Suppressor macrophage (primary cell): ENCODE measurements around the gene NRAP.

ENCODE experiments used
- DNase-seq, 4 experiments: peaks; one replicate each; pipeline ENCODE4 v3.0.0-alpha.2; 2020 to 2022
- total RNA-seq, 17 experiments: gene quantifications; one replicate each; lab custom pipeline; 2026; ENCODE audit warnings: mixed read lengths in 6 of 17, inconsistent platforms in 3 of 17; lab: John Stamatoyannopoulos, UW

Gene NRAP, protein sequence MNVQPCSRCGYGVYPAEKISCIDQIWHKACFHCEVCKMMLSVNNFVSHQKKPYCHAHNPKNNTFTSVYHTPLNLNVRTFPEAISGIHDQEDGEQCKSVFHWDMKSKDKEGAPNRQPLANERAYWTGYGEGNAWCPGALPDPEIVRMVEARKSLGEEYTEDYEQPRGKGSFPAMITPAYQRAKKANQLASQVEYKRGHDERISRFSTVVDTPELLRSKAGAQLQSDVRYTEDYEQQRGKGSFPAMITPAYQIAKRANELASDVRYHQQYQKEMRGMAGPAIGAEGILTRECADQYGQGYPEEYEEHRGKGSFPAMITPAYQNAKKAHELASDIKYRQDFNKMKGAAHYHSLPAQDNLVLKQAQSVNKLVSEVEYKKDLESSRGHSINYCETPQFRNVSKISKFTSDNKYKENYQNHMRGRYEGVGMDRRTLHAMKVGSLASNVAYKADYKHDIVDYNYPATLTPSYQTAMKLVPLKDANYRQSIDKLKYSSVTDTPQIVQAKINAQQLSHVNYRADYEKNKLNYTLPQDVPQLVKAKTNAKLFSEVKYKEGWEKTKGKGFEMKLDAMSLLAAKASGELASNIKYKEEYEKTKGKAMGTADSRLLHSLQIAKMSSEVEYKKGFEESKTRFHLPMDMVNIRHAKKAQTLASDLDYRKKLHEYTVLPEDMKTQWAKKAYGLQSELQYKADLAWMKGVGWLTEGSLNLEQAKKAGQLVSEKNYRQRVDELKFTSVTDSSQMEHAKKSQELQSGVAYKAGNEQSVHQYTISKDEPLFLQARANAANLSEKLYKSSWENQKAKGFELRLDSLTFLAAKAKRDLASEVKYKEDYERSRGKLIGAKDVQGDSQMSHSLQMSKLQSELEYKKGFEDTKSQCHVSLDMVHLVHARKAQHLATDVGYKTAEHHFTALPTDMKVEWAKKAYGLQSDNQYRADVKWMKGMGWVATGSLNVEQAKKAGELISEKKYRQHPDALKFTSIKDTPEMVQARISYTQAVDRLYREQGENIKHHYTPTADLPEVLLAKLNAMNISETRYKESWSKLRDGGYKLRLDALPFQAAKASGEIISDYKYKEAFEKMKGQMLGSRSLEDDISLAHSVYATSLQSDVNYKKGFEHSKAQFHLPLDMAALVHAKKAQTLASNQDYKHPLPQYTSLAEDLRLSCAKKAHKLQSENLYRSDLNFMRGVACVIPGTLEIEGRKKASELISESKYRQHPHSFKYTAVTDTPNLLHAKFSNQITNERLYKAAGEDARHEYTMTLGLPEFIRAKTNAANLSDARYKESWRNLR (N-terminal part only)
- 0 to 3.9 (median 0.05) reads per million in 17 experiments for total RNA-seq

DNA sequence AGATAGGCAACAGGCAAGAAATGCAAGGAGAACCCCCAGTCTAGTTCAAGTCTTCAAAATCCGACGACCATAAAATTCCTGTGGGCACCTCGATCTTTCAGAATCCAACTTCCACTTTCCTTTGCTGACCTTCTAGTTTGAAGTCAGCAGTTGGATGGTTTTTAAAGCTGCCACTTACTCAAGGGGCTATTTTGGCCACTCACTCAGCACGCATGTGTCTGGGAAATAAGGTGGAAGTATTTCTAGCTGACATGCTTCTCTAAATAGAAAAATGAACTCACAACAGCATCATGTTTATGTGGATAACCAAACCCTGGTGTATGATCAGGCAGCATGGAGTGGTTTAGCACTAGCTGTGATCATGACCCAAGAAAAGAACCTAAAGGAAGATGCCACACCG lies at the start of gene NRAP:
Gene NRAP (minus strand): TSS at position 134 of the 400 bp plus-strand sequence. CDS start 159 bp downstream, outside the sequence.
- DNase-seq = no peak

DNA sequence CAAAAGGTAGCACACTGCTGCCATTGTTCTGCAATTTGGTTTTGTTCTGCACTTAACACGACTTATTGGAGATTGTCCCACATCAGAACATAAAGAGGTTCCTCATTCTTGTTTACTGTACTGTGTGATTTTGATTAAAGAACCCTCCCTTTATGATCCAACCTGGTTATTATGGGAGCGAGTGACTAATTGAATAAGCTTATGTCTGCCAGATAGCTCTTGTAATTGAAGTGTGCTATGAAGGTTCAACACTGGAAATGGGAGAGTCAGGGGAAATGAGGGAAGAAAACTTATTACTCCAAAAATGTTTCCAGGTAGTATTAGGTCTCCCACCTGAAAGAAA lies 49.8 kb upstream of the NRAP start:
- no peak for DNase-seq

DNA sequence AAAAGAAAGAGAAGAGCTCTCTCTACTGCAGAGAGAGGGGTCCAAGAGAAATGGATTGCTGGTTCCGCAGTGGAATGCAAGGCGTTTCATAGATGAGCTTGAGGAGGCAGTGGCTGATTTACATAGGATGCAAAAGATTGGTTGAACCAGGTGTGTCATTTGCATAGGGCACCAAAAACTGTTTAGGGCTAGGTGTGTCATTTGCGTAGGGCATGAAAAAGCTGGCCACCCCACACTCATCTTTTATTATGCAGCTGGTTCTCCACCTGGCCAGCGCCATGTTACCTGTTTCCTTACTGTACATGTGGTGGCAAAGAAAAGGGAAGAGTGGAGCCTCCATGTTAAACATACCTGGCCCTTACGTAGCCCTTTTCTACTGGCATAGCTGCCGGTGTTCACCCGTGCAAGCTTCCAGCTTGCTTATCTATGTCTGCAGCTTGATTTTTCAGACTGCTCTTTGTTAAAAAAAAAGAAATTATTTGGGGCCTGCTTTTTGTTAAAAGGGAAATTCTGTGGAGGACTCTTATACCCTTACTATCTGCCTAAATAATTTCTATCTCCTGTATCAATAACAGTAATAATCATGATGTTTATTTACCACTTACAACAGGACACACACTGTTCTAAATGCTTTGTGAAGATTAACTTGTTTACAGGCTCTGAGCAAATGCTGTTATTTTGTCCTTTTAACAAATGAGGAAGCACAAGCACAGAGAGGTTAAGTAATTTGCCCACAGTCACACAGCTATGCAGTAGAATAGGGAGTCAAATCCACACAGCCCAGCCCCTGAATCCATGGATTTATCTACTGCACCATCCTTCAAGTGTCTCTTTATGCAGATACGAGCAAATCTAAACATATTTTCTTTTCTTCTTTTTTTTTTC lies 49.2 kb upstream of the NRAP start:
- no peak for DNase-seq

DNA sequence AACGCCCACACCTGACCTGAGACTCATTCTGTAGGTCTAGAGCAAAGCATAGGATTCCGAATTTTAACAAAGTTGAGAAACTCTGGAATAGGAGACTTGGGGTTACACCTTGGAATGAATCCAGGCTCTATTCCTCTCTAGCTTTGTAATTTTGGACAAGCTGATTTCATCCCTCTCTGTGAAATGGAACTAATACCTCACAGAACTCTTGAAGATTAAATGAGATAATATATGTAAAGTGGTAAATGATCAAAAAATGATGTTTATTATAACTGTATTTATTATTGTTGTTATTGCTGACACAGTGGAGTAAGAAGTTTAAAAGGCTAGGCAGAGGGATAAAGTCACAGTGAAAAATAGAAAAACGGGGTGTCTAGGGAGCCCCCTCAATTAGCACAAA lies 48.2 kb upstream of the NRAP start:
- no peak for DNase-seq

DNA sequence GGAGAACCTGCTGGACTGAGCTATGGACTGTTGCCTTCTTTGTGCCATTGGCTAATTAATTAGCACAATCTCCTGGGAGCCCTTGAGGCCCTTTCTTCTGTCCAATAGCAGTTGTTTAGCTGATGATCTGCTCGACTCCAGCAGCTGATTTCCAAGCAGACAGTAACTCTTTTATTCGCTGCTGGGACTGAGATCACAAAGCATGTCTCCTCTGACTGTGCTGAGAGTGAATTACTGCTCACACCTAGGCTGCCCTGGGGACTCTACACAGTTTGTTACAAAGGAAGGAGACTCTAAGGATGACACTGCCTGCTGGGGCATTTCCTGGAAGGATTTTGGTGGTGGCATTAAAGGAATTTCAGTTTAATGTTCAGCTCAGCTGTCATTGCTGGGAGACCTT lies 47.3 kb upstream of the NRAP start:
- no peak for DNase-seq

DNA sequence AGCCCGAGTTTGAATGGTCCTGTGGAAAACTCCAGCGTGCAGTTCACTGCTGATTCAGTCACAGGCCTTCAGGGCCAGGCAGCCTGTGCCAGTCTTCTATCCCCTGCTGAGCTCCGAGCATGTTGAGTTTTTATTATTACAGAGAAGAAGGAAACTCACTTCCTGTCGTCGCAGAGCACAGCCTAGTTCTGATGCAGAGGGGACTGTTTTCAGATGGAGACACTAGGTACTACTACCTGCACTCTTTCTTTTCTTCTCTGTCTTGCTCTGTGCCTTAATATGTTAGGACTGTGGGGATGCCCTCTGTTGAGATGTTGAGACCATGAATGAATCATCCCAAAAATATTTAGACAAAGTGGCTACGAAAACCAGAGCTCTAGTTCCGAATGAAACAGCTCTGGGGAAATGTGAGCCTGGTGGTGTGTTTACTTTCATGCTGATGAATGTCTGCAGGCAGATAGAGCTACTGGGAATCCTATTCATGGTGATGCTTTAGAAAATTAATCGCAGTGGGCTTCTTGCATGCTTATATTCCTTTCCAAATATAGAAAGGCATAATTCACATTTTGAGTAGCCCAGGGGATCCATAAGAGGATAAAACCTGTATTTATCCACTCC lies 45.5 kb upstream of the NRAP start:
- no peak for DNase-seq

DNA sequence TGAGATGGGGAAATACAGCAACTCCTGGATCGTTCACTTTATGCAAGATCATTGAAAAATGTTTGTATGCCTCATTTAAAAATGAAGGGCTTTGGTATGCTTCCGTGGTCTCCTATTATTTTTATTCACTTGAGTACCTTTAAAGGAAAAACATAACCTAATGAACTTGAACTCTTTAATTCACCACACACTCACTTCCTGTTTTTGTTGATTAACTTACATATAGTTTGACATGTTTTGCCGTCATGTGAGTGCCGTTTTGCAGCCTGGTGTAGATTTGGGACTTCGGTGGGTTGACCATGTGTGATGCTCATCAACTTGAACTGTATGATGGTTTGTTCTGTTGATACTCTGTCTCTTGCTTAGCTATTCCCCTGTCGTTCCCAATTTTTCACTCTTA lies 44.8 kb upstream of the NRAP start:
- DNase-seq = no peak

DNA sequence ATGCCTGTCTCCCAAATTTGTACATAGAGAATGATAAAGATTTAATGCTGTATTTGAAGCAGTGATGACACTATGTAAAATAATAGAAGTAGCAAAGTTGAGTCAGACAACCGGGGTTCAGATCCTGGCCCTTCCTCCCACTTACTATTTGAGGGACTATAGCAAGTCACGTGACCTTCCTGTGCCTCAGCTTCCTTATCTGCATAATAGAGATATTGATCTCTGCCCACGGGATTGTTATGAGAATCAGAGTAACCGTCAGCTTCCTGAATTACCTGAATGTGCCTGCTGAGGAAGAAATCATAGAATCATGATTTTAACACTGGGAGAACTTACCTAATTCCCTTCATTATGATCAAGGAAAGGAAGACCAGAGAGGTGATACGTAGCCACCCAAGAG lies 42.8 kb upstream of the NRAP start:
- no peak for DNase-seq

DNA sequence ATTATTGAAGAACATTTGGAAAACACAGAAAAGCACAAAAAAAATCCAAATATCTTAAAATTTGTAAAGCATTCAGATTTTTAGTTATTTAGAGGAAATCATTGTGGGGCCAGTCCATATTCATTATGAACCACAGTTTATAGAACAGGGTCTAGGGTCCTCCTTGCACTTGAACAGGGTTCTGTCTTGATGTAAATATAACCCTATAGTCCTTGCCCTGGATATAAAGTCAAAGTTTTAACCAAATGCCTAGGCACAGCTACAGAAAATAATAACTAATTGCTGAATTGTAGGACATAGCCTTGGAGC lies 41.5 kb upstream of the NRAP start:
- DNase-seq = no peak

DNA sequence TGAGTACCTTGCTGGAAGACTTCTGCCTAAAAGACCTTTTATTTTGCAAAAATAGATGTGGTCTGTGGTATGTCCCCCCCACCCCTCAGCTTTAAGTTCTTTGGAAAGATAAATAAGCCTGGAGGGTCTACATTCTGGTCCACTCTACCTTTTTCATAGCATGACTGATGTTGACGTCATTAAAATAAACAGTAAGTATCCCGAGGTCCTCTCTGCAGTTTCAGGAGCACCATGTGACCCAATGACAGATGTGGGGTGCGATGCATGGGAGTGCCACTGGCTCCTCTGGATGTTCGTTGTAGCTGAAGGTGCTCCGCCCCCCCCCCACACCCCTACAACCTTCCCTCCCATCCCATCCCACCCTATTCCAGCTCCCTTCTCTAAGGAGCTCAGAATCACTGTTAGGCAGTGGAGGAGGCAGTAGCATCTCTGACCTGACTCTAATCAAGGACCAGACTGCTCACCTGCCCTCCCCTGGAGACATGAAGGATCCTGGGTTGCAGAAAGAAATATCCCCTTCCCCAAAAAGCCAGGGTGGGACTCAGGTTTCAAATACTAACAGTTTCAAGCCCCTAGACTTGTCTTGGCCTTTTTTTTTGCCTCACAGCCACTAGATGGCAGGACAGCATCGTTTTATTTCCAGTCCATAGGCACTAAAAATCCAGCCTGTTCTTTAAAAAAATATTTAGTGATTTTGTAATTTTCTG lies 40.9 kb upstream of the NRAP start:
- DNase-seq = peak; percentile 40 to 54 (median 45)

DNA sequence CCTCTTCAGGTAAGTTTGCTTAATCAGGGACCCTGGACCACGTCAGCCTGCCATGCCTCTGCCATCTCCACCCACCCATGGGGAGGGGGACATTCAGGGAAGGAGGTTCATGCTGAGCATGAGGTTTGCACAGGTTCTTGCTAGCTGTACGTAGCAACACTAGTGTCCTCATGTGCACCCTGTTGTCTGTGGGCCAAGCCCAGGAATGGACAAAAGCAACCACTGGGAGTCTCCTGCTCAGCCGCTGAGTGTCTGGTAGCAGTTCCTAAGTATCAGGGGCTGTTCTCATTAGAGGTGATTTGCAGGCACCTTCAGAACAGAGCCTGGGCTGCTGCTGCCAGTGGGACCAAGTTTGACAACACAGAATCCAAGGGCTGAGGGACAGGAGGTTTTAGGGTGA lies 33.8 kb upstream of the NRAP start:
- no peak for DNase-seq

DNA sequence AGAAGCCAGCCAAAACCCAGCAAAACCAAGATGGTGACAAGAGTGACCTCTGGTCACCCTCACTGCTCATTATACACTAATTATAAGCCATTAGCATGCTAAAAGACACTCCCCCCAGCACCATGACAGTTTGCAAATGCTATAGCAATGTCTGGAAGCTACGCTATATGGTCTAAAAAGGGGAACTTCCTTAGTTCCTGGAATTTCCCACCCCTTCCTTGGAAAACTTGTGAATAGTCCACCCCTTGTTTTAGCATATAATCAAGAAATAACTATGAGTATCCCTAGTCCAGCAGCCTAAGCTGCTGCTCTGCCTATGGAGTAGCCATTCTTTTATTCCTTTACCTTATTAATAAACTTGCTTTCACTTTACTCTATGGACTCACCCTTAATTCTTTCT lies 31.9 kb upstream of the NRAP start:
- DNase-seq = no peak

DNA sequence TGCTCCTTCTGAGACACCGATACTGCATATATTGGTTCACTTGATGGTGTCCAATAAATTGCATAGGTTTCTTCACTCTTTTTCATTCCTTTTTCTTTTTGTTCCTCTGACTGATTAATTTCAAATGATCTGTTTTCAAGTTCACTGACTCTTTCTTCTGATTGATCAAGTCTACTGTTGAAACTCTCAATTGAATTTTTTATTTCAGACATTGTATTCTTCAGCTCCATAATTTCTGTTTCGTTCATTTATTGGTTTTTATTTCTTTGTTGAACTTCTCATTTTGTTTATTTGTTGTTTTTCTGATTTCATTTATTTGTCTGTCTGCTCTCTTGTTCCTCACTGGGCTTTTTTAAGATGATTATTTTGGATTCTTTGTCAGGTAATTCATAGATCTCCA lies 29.5 kb upstream of the NRAP start:
- DNase-seq = no peak

DNA sequence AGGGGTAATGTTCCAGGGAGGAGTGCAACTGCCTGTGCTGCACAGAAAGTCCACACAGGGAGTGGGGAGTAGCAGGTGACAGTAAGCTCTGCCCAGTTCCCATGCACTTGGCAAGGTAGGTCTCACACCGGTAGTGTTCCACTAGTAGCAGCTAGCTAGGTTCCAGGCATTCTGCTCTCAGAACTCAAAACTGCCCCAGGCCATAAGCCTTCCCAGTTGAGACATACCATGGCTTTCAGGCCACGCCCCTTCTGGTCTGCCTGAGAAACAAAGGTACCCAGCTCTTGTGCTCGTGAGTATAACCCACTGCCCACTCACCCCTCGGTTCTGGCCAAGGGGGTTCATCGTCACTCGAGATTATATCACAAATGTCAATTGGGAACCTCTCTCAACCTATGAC lies 28.4 kb upstream of the NRAP start:
- no peak for DNase-seq

DNA sequence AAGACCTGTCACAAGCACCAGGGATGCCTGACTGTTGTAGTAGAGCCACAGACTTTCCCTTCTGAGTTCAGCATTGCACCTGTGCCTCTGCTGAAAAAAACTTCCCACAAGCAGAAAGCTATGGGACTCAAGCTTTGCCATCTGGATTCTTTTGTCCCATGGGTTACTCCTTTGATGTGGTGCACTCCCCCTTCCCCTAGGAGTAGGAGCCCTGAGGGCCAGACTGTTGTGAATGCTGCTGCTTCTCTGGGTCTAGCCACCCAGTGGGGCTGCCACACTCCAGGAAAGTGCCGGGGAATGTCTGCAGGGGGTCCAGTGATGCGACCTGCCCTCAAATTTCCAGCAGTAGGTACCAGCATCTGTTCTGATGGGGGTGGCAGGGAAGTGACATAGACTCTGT lies 27.5 kb upstream of the NRAP start:
- DNase-seq = no peak

DNA sequence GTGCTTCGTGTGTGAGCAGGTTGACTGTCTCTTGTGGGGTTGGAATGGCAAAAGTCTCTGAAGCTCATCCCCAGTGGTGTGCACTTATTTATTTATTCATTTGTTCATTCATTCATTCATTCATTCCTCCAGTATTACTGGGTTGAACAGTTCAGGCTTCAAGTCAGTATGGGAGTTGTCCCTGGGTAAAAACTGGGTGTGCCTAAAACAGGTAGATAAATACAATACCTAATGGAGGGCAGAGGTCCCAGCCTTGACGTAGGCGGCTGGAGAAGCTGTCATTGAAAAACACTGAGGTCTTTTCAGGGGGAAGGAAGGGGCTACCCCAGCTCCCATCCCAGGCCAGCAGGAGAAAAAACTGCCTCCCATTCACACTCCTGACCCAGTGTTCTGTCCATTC lies 26.9 kb upstream of the NRAP start:
- no peak for DNase-seq

DNA sequence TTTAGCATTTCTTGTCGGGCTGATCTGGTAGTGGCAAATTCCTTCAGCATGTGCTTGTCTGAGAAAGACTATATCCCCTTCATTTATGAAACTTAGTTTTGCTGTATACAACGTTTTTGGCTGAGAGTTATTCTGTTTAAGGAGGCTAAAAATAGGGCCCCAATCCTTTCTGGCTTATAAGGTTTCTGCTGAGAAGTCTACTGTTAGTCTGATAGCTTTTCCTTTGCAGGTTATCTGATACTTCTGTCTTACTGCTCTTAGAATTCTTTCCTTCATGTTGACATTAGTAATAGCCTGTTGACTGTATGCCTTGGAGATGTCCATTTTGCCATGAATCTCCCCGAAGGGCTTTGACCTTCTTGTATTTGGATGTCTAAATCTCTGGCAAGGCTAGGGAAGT lies 25.7 kb upstream of the NRAP start:
- no peak for DNase-seq

DNA sequence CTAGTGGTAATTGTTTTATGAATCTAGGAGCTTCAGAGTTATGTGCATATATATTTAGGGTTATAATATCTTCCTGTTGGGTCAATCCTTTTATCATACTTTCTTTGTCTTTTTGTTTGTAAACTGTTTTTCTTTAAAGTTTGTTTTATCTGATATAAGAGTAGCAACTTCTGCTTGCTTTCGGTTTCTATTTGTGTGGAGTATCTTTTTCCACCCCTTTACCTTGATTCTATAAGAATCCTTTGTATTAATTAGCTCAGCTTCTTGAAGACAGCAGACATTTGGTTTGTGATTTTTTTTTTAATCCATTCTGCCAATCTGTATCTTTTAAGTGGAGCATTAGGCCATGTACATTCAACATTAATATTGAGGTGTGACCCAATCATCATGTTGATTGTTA lies 25.2 kb upstream of the NRAP start:
- no peak for DNase-seq

DNA sequence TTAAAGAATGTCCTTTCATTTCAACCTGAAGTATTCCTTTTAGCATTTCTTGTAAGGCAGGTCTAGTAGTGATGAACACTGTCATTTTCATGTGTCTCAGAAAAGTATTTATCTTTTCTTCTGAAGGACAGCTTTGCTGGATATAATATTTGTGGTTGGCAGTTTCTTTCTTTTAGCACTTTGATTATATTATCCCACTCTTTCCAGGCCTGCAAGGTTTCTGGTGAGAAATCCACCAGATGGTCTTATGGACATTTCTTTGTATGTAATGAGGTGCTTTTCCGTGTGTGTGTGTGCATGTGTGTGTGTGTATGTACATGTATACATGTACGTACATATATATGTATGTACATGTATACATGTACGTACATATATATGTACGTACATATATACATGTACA lies 23.2 kb upstream of the NRAP start:
- no peak for DNase-seq

DNA sequence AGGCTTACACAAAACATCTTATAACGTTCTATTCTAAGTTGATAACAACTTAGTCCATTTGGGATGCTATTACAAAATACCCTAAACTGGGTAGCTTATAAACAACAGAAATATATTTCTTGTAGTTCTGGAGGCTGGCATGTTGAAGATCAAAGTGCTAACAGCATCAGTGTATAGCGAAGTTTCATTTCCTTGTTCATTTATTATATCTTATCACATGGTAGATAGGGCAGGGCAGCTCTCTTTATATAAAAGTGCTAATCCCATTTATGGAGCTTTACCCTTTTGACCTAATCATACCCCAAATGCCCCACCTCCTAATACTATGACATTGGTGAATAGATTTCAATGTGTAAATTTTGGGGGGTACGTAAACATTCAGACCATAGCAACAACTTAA lies 22.2 kb upstream of the NRAP start:
- DNase-seq = no peak

DNA sequence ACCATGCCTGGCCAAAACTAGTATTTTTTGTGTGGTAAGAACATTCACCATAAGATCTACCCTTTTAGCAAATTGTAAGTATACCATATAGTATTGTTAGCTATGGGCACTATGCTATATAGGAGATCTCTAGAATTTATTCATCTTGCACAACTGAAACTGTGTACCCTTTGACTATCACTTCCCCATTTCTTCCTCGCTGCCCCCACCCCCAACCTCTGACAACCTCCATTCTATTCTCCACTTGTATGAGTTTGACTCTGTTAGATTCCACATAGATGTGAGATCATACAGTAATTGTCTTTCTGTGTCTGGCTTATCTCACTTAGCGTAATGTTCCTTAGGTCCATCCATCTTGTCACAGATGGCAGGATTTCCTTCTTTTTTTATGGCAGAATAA lies 19.5 kb upstream of the NRAP start:
- peak in 1 of 4 experiments; percentile 10 for DNase-seq
